ENCODE results near the gene TMEM168.

- TF ChIP-seq POLR2AphosphoS5 (IDR thresholded peaks at IDR 0.05) (no peak), POLR2A (IDR thresholded peaks at IDR 0.05) (no peak)
- TF ChIP-seq, protein P1, sequence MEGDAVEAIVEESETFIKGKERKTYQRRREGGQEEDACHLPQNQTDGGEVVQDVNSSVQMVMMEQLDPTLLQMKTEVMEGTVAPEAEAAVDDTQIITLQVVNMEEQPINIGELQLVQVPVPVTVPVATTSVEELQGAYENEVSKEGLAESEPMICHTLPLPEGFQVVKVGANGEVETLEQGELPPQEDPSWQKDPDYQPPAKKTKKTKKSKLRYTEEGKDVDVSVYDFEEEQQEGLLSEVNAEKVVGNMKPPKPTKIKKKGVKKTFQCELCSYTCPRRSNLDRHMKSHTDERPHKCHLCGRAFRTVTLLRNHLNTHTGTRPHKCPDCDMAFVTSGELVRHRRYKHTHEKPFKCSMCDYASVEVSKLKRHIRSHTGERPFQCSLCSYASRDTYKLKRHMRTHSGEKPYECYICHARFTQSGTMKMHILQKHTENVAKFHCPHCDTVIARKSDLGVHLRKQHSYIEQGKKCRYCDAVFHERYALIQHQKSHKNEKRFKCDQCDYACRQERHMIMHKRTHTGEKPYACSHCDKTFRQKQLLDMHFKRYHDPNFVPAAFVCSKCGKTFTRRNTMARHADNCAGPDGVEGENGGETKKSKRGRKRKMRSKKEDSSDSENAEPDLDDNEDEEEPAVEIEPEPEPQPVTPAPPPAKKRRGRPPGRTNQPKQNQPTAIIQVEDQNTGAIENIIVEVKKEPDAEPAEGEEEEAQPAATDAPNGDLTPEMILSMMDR (IDR thresholded peaks at IDR 0.05) = no peak
Observed at GRCh38 chr7:112821345-112821744, 31.2 kb upstream of the TMEM168 start.
